HCT116 (cell line): ENCODE data around the gene KLK15.

Experiments
- CEBPB ChIP-seq: IDR thresholded peaks from 2 replicates; pipeline ENCODE4 v1.6.1; 2012; ENCODE audit warnings: low read depth
- CTCF ChIP-seq, 3 experiments: fragments of 200-600 bp in 1 of 3; sonication (generic) in 1 of 3; IDR thresholded peaks in 2 of 3; conservative IDR thresholded peaks in 1 of 3; 2 replicates each; pipeline ENCODE4 v1.5.1; 2012 to 2017; ENCODE audit warnings: low read depth in 2 of 3, low read length in 2 of 3, antibody characterized with exemption in 1 of 3, borderline replicate concordance in 1 of 3, control low read depth in 1 of 3, mild to moderate bottlenecking in 1 of 3, mixed read lengths in 1 of 3, mixed run types in 1 of 3, moderate library complexity in 1 of 3; ENCODE audit not compliant: insufficient read depth in 1 of 3
- EZH2 ChIP-seq: fragments of 200-600 bp; sonication (generic); IDR thresholded peaks from 2 replicates; pipeline ENCODE4 v1.6.1; 2017; ENCODE audit warnings: antibody characterized with exemption, mixed run types
- EZH2phosphoT487 ChIP-seq: fragments of 200-600 bp; IDR thresholded peaks from 2 replicates; pipeline ENCODE4 v1.6.1; 2018; ENCODE audit warnings: antibody characterized with exemption, borderline replicate concordance
- JUND ChIP-seq: IDR thresholded peaks from 2 replicates; pipeline ENCODE4 v1.6.1; 2012
- MAX ChIP-seq: IDR thresholded peaks from 2 replicates; pipeline ENCODE4 v1.6.1; 2012
- POLR2A ChIP-seq: IDR thresholded peaks from 2 replicates; pipeline ENCODE4 v1.7.0; 2011; ENCODE audit warnings: borderline replicate concordance; ENCODE audit not compliant: insufficient read depth, insufficient read length; ENCODE audit errors: extremely low read depth
- REST ChIP-seq: IDR thresholded peaks from 2 replicates; pipeline ENCODE4 v1.6.1; 2012; ENCODE audit warnings: low read depth
- TCF7L2 ChIP-seq: IDR thresholded peaks from 2 replicates; pipeline ENCODE4 v1.7.0; 2011; ENCODE audit warnings: borderline replicate concordance, inconsistent platforms; ENCODE audit not compliant: insufficient read depth, insufficient read length; ENCODE audit errors: extremely low read depth
- ZBTB33 ChIP-seq: IDR thresholded peaks from 2 replicates; pipeline ENCODE4 v1.6.1; 2011; ENCODE audit warnings: mild to moderate bottlenecking, low read length, moderate library complexity; ENCODE audit not compliant: insufficient replicate concordance; ENCODE audit errors: extremely low read depth

GRCh38 chr19:50843701-50844221, 10.4 kb upstream of the KLK15 start:
- TF ChIP-seq EZH2: no peak
- TF ChIP-seq CTCF (IDR thresholded peaks at IDR 0.05 in 2 of 3, conservative IDR thresholded peaks at IDR 0.05 in 1 of 3; ENCODE audit: borderline replicate concordance in 1 of 3, insufficient read depth in 1 of 3, low read depth in 2 of 3, low read length in 2 of 3): no peak
- no peak for TF ChIP-seq POLR2A
- TF ChIP-seq CEBPB: no peak
- no peak for TF ChIP-seq MAX
- no peak for TF ChIP-seq REST
- TF ChIP-seq ZBTB33: no peak
- no peak for TF ChIP-seq TCF7L2
- no peak for TF ChIP-seq EZH2phosphoT487
- no peak for TF ChIP-seq JUND
